Raji (cell line): ENCODE results near the gene GTF2H1.

Experiments
- POLR2A ChIP-seq: IDR thresholded peaks from 2 replicates; pipeline ENCODE4 v1.6.1; 2011; ENCODE audit warnings: low read depth, low read length, control low read depth; ENCODE audit not compliant: insufficient read depth

The GTF2H1 gene

DNA sequence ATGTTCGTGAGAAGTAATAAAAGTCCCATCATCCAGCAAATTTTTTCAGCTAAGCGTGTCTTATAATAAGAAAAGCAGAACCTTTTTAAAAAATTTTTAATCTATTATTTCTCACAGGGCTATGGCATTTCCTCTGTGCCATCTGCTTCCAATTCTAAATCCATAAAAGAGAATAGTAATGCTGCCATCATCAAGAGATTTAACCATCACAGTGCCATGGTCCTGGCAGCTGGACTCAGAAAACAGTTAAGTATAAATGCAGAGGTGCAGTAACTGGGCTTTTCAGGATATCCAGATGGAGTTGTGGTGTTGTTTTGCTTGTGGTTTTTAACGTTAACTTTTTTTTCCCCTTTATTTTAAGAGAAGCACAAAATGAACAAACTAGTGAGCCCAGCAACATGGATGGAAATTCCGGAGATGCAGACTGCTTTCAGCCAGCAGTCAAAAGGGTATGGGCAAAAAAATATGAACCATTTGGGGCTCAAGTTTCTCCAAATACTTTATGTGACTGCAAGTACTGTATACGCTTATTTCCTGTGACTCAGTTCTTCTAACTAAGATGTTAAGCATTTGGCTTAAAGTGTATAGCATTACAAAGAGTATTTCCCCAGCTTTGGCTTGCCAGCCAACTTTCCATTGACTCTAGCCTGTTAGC, 25.2 kb downstream of the GTF2H1 start:
- TF ChIP-seq POLR2A: no peak

DNA sequence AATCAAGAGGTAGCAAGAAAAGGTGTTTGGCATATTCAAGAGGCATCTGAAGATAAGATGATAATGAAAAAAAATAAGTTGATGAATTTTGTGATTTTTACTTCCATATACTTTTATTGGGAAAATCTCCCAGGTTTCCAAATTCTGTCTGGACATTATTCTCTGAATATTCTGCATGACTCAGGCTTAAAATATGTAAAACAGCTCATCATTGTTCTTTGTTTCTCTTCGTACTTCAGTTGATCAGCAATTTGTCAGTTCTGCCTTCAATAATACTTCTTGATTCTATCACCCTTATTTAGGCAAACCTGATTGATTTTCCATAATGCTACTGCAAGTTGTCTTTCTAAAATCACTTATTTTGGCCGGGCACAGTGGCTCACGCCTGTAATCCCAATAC, 30.2 kb downstream of the GTF2H1 start:
- no peak for TF ChIP-seq POLR2A

DNA sequence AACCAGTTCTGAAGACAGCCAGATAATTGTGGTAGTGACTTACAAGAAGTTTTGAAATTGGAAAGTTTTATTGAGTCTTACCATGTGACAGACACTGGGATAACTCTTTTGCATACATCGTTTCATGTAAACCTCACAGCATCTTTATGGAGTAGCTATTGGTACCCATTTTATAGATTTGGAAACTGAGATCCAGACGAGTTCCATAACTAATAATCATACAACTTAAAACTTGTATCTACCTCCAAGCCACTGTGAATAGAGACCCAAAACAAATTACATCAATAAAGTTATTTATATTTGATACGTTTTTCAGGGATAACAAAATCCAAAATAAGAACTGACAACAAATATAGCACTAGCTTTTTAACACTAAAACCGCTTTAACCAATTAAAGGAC, 36.3 kb downstream of the GTF2H1 start:
- TF ChIP-seq POLR2A: no peak

DNA sequence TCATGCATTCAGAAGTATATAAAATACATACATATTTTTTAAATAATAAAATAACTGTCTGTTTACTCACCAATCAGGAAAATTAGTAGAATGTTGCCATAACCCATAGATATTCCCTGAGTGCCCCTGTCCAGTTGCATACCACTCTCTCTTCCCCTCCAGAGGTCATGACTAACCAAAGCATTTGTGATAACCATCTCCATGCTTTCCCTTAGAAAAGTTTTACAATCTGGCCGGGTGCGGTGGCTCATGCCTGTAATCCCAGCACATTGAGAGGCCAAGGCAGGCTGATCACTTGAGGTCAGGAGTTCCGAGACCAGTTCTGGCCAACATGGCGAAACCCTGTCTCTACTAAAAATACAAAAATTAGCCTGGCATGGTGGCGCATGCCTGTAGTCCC, 38.8 kb downstream of the GTF2H1 start:
- TF ChIP-seq POLR2A: no peak

DNA sequence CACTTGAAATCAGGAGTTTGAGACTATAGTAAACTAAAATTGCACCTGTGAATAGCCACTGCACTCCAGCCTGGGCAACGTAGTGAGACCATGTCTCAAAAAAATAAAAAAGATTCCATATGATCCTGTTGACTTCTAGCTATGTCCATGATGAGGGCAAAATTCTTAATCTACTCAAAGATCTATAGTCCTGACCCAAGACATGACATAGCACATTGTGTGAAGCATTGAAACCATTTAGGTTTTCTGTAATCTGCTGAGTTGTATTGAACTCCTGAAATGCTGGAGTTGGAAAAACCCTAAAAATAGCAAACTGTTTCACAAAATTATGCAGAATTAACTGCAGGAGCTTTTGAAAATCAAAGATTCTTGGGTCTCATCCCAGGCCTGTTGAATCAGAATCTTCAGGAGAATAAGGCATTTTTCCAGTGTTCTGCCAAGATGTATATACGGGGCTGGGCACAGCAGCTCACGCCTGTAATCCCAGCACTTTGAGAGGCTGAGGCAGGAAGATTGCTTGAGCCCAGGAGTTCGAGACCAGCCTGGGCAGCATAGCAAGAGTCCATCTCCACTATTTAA, 42.2 kb downstream of the GTF2H1 start:
- TF ChIP-seq POLR2A: no peak

DNA sequence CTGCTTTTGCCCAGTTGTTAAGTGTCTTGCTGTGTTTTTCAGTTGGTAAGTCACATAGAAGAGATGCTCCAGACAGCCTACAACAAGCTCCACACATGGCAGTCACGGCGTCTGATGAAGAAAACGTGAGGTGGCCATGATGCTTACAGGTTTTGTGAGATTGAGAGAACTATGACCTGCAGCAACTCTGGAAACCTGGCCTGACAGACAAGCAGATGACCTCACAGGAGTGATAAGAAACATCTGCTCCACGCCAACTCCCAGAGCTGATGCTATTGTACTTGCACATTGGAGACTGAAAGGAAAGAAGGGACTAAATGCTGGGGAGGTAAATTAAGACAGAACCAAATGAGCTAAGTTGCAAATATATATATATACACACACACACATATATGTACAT, 43.4 kb downstream of the GTF2H1 start:
- no peak for TF ChIP-seq POLR2A

DNA sequence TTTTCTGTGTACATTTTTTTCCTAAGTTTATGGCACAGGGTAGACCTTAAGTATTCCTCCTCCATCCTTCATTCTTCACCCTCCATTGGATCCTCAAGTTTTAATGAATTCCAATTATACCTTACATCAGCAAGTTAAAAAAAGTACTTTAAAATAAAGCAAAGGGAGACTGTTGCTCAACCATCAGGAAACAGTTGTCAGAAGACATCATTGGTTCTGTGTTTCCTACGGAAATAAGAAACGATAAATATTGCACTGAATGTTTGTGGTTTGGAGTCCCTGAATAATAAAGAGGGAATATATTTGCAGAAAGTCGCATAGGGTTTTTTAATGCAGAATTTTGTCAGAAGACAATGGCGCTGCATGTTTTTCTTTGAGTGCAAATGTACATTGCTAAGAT, 43.9 kb downstream of the GTF2H1 start:
- no peak for TF ChIP-seq POLR2A

DNA sequence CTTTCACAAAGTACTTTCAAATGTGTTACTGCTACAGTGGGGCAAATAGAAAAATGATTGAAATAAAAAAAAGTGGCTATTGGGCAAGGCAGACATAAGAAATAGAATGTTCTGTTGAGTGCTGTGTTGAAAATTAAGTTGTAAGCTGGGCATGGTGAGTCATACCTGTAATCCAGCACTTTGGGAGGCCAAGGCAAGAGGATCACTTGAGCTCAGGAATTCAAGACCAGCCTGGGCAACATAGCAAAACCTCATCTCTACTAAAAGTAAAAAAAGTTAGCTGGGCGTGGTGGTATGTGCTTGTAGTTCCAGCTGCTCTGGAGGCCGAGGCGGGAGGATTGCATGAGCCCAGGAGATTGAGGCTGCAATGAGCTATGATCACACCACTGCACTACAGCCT, 45.1 kb downstream of the GTF2H1 start:
- no peak for TF ChIP-seq POLR2A

DNA sequence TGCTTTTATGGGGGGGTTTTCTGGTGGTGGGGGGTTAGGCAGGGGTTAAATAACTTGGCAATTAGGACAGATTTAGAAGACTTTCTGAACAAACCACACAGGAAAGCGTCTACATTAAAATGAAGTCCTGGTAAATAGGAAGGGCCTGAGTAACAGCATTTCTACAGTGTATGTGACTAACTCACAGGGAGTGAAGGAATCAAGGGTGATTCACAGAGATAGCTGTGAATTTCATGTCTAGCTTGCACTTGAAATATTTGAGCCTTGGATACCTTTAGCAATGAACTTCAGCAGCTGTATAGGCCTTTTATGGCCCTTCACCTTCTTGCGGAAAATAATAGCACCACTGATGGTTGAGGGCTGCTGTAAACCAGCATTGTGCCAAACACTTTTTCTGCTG, 45.9 kb downstream of the GTF2H1 start:
- no peak for TF ChIP-seq POLR2A

DNA sequence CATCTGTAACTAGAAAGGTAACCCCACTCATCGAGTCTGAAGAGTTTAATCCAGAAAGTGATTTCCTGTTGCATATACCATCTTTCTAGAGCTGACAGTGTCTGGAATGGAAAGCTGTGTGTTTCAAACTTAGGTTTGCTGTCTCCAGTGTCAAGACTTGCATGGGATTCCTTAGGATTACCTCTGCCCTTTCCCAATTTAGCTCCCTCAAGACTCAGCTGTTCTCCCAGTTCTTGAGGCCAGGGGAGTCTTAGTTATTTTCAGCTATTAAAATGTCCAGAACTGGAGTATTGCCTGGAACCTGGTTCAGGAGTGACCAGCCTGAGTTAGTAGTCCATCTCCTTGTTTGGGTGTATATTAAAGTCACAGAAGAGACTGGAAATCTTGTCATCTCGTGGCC, 47.0 kb downstream of the GTF2H1 start:
- no peak for TF ChIP-seq POLR2A

DNA sequence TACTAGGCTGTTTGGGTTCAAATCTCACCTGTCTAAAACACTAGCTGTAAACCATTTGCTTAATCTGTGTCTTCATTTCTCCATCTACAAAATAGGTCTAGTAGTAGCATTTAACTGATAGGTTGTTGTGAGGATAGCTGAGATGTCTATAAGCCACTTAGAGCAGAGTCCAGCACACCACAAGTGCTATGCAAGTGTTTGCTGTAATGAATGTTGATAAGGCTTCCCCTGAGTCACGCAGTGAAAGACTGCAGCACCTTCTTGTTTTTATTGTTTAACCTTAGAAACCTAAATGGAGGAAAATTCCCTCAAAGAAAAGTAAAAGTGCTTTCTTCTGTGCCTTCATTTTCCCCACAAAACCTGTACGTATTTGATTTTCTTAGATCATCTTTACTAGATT, 48.9 kb downstream of the GTF2H1 start:
- TF ChIP-seq POLR2A: no peak

DNA sequence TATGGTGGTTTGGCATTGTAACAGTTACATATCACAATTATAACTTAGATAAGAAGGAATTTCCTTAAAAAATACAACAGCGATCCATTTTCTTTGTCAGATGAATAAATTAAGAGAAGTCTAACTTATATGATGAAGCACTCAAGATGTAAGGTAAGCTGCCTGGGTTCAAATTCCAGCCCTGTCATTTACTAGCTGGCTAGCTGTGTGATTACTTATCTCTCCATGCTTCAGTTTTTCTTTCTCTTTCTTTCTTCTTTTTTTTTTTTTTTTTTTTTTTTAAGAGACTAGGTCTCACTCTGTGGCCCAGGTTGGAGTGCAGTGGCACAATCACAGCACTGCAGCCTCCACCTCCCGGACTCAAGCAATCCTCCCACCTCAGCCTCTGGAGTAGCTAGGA, 49.8 kb downstream of the GTF2H1 start:
- TF ChIP-seq POLR2A: no peak

DNA sequence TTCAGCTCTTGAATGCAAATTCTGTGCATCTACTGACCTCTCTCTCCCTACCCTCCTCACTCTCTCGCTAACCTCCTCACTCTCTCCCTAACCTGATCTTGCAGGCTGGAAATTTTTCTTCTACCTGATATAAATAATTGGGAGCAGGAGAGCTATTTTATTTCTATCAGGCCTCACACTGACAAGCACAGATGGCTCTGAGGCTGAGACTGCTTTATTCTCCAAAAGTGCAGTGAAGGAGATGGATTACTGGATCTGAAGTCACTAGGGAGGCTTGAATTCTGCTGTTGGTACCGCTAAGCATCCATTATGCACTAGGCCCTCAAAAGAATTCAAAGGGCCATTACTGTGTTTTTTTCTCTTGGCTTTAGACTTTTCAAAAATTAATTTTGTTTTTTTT, 52.6 kb downstream of the GTF2H1 start:
- no peak for TF ChIP-seq POLR2A

DNA sequence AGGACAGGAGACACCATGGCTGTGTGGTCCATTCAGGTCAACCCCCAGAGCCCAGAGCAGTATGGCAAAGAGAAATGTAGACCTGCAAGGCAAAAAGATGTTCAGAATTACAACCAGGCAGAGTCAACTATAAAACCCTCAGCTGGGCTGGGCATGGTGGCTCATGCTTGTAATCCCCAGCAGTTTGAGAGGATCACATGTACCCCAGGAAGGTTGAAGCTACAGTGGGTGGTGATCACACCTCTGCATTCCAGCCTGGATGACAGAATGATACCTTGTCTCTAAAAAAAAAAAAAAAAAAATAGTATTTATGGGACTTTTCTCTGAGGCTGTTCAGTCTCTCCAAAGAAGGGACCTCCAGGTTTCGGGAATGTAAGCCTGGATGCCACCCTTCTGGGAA, 53.6 kb downstream of the GTF2H1 start:
- no peak for TF ChIP-seq POLR2A

DNA sequence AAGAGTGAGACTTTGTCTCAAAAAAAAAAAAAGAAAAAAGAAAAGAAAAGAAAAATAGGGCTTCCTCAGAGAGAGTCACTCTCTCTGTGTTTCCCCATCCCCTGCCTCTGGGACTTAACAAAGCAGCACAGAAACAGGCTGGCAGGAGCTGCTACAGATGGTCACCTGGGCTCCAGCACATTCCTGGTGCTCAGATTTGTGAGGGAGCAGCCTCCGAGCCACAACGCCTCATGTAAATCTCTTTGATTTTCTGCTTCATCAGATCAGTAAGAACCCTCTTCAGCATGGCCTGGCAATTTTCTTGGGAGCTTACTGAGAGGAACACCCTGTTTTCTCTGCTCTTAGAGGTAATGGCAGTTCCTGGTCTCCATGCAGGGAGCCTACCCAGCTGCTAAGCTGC, 56.8 kb downstream of the GTF2H1 start:
- no peak for TF ChIP-seq POLR2A

DNA sequence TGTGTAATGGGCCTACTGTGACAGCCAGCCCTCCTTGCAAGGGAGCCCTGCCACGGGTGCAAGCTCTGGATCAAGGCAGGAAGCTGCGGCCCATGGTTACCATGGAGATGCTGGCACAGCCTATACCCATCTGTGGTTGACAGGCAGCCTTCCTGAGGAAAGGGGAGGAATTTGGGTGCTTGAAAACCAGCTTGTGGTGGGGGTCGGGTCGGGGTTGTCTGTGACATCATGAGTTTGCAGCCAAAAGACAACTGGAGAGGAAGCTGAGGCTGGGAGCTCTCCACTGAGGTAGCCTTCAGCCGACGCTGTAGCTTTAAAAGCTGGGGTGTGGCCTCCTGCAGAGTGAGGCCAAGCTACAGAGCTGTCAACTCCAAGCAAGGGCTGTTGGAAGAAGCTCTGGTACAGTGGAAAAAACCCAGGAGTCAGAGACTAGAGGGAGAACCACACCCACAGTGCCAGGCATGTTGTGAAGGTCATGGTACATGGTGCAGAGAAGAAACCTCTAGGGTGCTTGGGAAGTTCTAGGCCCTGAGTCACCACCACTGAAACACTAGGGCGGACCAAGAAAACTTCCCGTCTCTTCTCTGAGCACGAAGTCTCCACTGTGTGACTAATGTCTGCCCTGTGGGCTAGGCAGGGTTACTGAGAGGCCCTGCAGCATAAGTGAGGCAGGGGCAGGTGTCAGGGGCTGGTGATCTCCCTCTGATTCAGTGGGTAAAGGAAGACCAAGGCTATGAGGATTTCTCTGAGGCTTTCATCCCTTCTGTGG, 61.2 kb downstream of the GTF2H1 start:
- no peak for TF ChIP-seq POLR2A

DNA sequence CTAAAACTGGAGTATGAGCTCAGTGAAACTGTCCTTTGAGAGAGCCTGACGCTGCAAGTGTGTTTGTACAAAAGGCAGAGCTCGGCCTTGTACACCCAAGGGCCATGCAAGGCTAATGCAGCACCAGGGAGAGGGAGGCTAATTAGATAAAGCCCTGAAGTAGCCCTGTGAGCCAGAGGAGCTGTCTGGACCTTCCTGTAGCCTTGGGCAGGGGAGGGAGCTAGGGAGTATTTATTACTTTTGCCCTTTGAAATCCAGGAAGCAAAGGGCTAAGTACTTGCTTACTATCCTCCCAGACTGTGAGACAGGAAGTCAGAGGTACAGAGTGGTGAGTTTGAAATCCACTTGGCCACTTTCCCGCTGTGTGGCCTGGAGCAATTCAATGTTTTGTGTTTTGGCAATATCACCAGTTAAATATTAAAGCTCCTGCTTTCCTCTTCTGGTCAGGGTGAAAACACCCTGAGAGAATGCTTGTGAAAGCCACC, 61.8 kb downstream of the GTF2H1 start:
- TF ChIP-seq POLR2A: no peak

DNA sequence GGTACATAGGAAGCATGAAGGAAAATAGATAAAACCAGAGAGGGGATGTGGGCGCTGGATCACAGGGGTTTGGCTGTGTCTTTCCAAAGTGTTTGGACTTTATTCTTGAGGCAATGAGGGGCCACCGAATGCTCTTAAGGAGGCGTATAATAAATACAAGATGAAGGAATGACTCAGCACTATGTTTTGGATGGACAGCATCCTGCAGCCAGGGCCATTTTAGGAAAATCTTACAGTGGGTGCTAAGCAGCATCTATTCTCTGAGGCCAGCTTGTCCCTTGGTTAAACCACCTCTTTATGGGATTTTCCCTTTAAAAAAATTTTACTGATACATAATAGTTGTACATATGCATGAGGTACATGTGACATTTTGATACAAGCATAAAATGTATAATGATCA, 67.7 kb downstream of the GTF2H1 start:
- TF ChIP-seq POLR2A: no peak
